Endothelial cell of hepatic sinusoid (primary cell): Measurements from ENCODE around the gene PI4KB.

Experiments
- in situ Hi-C: cut with HindIII; loops from 2 replicates; pipeline ENCODE4 v1.10.0; 2017; ENCODE audit warnings: low sequenced_read_pairs

The PI4KB gene

GRCh38 chr1:151346769-151347522 lies 19.7 kb upstream of the PI4KB start, which contains the start of gene RFX5:
TSS of gene RFX5 (minus strand) at chr1:151347252. CDS start at chr1:151346320, 932 bp downstream.
- in situ Hi-C loops, result no loop called here

GRCh38 chr1:151346082-151346768 lies 19.0 kb upstream of the PI4KB start:
- in situ Hi-C loops, result no loop called here

- in situ Hi-C loops, result no loop called here
These were observed 17.1 kb upstream of the PI4KB start for GRCh38 chr1:151344291-151344690.

- in situ Hi-C loops, result no loop called here
These were observed 16.4 kb upstream of the PI4KB start for GRCh38 chr1:151343587-151343986.

GRCh38 chr1:151342569-151342968 lies 15.4 kb upstream of the PI4KB start:
- in situ Hi-C loops, result no loop called here

GRCh38 chr1:151342021-151342420 lies 14.8 kb upstream of the PI4KB start:
- in situ Hi-C loops, result no loop called here

- in situ Hi-C loops, result no loop called here
These were observed 13.9 kb upstream of the PI4KB start for GRCh38 chr1:151340870-151341754.

GRCh38 chr1:151336556-151336955 lies 9.3 kb upstream of the PI4KB start:
- in situ Hi-C loops, result no loop called here

- in situ Hi-C loops, result no loop called here
These were observed 7.6 kb upstream of the PI4KB start for GRCh38 chr1:151334822-151335221.

GRCh38 chr1:151327903-151328674 lies 873 bp upstream of the PI4KB start:
- in situ Hi-C loops, result loop anchor here (10.0 kb wide), 1 partner anchor 83 kb away; no protein-coding TSS in a partner anchor

GRCh38 chr1:151326619-151327222 lies 495 bp downstream of the PI4KB start:
- in situ Hi-C loops, result loop anchor here (10.0 kb wide), 1 partner anchor 82 kb away; no protein-coding TSS in a partner anchor

GRCh38 chr1:151325646-151326429 lies 1.4 kb downstream of the PI4KB start:
- in situ Hi-C loops, result loop anchor here (10.0 kb wide), 1 partner anchor 81 kb away; no protein-coding TSS in a partner anchor

GRCh38 chr1:151325231-151325630 lies 2.0 kb downstream of the PI4KB start:
- in situ Hi-C loops, result loop anchor here (10.0 kb wide), 1 partner anchor 80 kb away; no protein-coding TSS in a partner anchor

GRCh38 chr1:151324390-151324930 lies 2.8 kb downstream of the PI4KB start:
- in situ Hi-C loops, result loop anchor here (5.0 to 10.0 kb wide), 2 partner anchors 42 to 80 kb away; partner anchors contain the start of gene ZNF687

- in situ Hi-C loops, result loop anchor here (10.0 kb wide), 1 partner anchor 86 kb away; no protein-coding TSS in a partner anchor
These were observed 8.2 kb downstream of the PI4KB start for GRCh38 chr1:151318975-151319374.

GRCh38 chr1:151315565-151316235 lies 11.5 kb downstream of the PI4KB start:
- in situ Hi-C loops, result loop anchor here (10.0 kb wide), 1 partner anchor 89 kb away; no protein-coding TSS in a partner anchor

- in situ Hi-C loops, result loop anchor here (10.0 kb wide), 1 partner anchor 90 kb away; no protein-coding TSS in a partner anchor
These were observed 12.9 kb downstream of the PI4KB start for GRCh38 chr1:151314137-151314875.
